Measurements from ENCODE around the gene RNF144A. TPM values are rescaled to one million over a fixed set of nuclear protein-coding genes. Genes with fewer than 3 reads are reported as not detected.

Gene RNF144A
- total RNA-seq, 3 donors from 2014 or later (not counting 1 experiment from before 2014, with no cell fraction given) = 17.3 to 36.7 (median 19.0) TPM

GRCh38 chr2:7048762-7049294, 131.6 kb downstream of the RNF144A start:
- peaks cover 0 to 2% of the 10 kb centered on the region in 2 donors for H3K27me3 Mint-ChIP-seq (ENCODE audit: low read depth in 2 of 2)
- H3K36me3 Mint-ChIP-seq = no peaks in the 10 kb centered on the region
- no peaks in the 10 kb centered on the region for H3K27me3 ChIP-seq (ENCODE audit: control insufficient read depth, insufficient read depth, low read length)
- H3K36me3 ChIP-seq (ENCODE audit: control insufficient read depth, insufficient read depth, low read length) = no peaks in the 10 kb centered on the region
- H3K4me3 ChIP-seq (ENCODE audit: low read length) = no peak overlapping the region
- no peak overlapping the region for H3K27ac ChIP-seq (ENCODE audit: low read length)
- 92% methylated on average over 3 of the region's 4 CpGs for WGBS (ENCODE audit: insufficient coverage)
- intact Hi-C loops (cut with micrococcal nuclease) = no loop called here
- peak overlapping the region in 1 of 2 donors; percentile 10 for H3K27ac Mint-ChIP-seq
- H3K9me3 ChIP-seq (ENCODE audit: control insufficient read depth, insufficient read depth, low read length) = no peaks in the 10 kb centered on the region
- no peak overlapping the region for H3K4me3 Mint-ChIP-seq
- TF ChIP-seq CTCF (IDR thresholded peaks at IDR 0.05) = no peak
- peaks cover 6% of the 10 kb centered on the region for H3K4me1 ChIP-seq (ENCODE audit: control insufficient read depth, insufficient read depth, low read length)
- ATAC-seq (no peak), DNase-seq (no peak)
- H3K4me1 Mint-ChIP-seq = peaks cover 6 to 19% of the 10 kb centered on the region in 2 donors
- H3K9me3 Mint-ChIP-seq = no peaks in the 10 kb centered on the region

- H3K9me3 Mint-ChIP-seq = no peaks in the 10 kb centered on the region
- Histone ChIP-seq H3K36me3 (ENCODE audit: control insufficient read depth, insufficient read depth, low read length) (no peaks in the 10 kb centered on the region), H3K4me1 (ENCODE audit: control insufficient read depth, insufficient read depth, low read length) (peaks cover 10% of the 10 kb centered on the region), H3K4me3 (ENCODE audit: low read length) (no peak overlapping the region), H3K9me3 (ENCODE audit: control insufficient read depth, insufficient read depth, low read length) (no peaks in the 10 kb centered on the region), H3K27me3 (ENCODE audit: control insufficient read depth, insufficient read depth, low read length) (no peaks in the 10 kb centered on the region), H3K27ac (ENCODE audit: low read length) (no peak overlapping the region)
- WGBS (ENCODE audit: insufficient coverage) = 89% methylated on average over 1 of the region's 3 CpGs
- peaks cover 0 to 6% of the 10 kb centered on the region in 2 donors for H3K27me3 Mint-ChIP-seq (ENCODE audit: low read depth in 2 of 2)
- H3K4me1 Mint-ChIP-seq = peaks cover 3 to 12% of the 10 kb centered on the region in 2 donors
- no peak overlapping the region for H3K27ac Mint-ChIP-seq
- ATAC-seq = no peak
- intact Hi-C loops (cut with micrococcal nuclease) = no loop called here
- TF ChIP-seq CTCF (IDR thresholded peaks at IDR 0.05) = no peak
- H3K36me3 Mint-ChIP-seq = no peaks in the 10 kb centered on the region
- no peak overlapping the region for H3K4me3 Mint-ChIP-seq
- DNase-seq = no peak
Measured at GRCh38 chr2:7052404-7052803, 135.2 kb downstream of the RNF144A start.

GRCh38 chr2:7053650-7054265, 136.5 kb downstream of the RNF144A start:
- no peak overlapping the region for H3K27ac ChIP-seq (ENCODE audit: low read length)
- no peak overlapping the region for H3K4me3 ChIP-seq (ENCODE audit: low read length)
- no peak for ATAC-seq
- Mint-ChIP-seq H3K27me3 (ENCODE audit: low read depth in 2 of 2) (peaks cover 0 to 6% of the 10 kb centered on the region in 2 donors), H3K27ac (no peak overlapping the region), H3K36me3 (no peaks in the 10 kb centered on the region), H3K4me3 (no peak overlapping the region), H3K9me3 (no peaks in the 10 kb centered on the region), H3K4me1 (peaks cover 14 to 25% of the 10 kb centered on the region in 2 donors)
- 91% methylated on average over 3 of the region's 6 CpGs for WGBS (ENCODE audit: insufficient coverage)
- no peaks in the 10 kb centered on the region for H3K9me3 ChIP-seq (ENCODE audit: control insufficient read depth, insufficient read depth, low read length)
- no peaks in the 10 kb centered on the region for H3K27me3 ChIP-seq (ENCODE audit: control insufficient read depth, insufficient read depth, low read length)
- DNase-seq = no peak
- no peaks in the 10 kb centered on the region for H3K36me3 ChIP-seq (ENCODE audit: control insufficient read depth, insufficient read depth, low read length)
- no peak for TF ChIP-seq CTCF (IDR thresholded peaks at IDR 0.05)
- intact Hi-C loops (cut with micrococcal nuclease) = no loop called here
- H3K4me1 ChIP-seq (ENCODE audit: control insufficient read depth, insufficient read depth, low read length) = peaks cover 15% of the 10 kb centered on the region

Data from natural killer cell (primary cell).